CD4-positive, alpha-beta T cell treated with Interferon gamma for 1 hour (primary cell): ENCODE results near the gene GPR132.
"Not testable (repeated sequence)": the region's sequence is repeated elsewhere in the genome, so short reads cannot be mapped to it uniquely, and the experiment has no call there.

ENCODE experiments used
- DNase-seq: peaks from one replicate; pipeline ENCODE4 v3.0.0-alpha.2; 2020

Gene GPR132

GRCh38 chr14:105090493-105091053 is 25.3 kb upstream of the GPR132 start:
- DNase-seq = peak; percentile 79

GRCh38 chr14:105089746-105090492 is 24.7 kb upstream of the GPR132 start:
- DNase-seq = no peak

- no peak for DNase-seq
These were observed 23.8 kb upstream of the GPR132 start for GRCh38 chr14:105088812-105089745.

GRCh38 chr14:105087963-105088811 is 23.0 kb upstream of the GPR132 start:
- no peak for DNase-seq

GRCh38 chr14:105087308-105087962 is 22.2 kb upstream of the GPR132 start:
- no peak for DNase-seq

GRCh38 chr14:105086833-105087307 is 21.6 kb upstream of the GPR132 start:
- DNase-seq = peak; percentile 89

GRCh38 chr14:105085766-105086165 is 20.5 kb upstream of the GPR132 start:
- DNase-seq = no peak

- DNase-seq = no peak
These were observed 19.7 kb upstream of the GPR132 start for GRCh38 chr14:105084741-105085571.

- no peak for DNase-seq
These were observed 18.9 kb upstream of the GPR132 start for GRCh38 chr14:105083926-105084685.

GRCh38 chr14:105082703-105083102 is 17.5 kb upstream of the GPR132 start:
- DNase-seq = no peak

- DNase-seq = not testable (repeated sequence)
These were observed 16.2 kb upstream of the GPR132 start for GRCh38 chr14:105081473-105081872.

- DNase-seq = no peak
These were observed 14.9 kb upstream of the GPR132 start for GRCh38 chr14:105080161-105080560.

- no peak for DNase-seq
These were observed 13.1 kb upstream of the GPR132 start for GRCh38 chr14:105078294-105078693.

- DNase-seq = no peak
These were observed 12.4 kb upstream of the GPR132 start for GRCh38 chr14:105077649-105077995.

GRCh38 chr14:105076805-105077648 is 11.8 kb upstream of the GPR132 start:
- DNase-seq = no peak

GRCh38 chr14:105076296-105076804 is 11.1 kb upstream of the GPR132 start:
- no peak for DNase-seq

- DNase-seq = peak; percentile 77
These were observed 10.4 kb upstream of the GPR132 start for GRCh38 chr14:105075379-105076295.

- no peak for DNase-seq
These were observed 9.4 kb upstream of the GPR132 start for GRCh38 chr14:105074601-105075053.
